ENCODE data around the gene ADCY2.

The ADCY2 gene

DNA sequence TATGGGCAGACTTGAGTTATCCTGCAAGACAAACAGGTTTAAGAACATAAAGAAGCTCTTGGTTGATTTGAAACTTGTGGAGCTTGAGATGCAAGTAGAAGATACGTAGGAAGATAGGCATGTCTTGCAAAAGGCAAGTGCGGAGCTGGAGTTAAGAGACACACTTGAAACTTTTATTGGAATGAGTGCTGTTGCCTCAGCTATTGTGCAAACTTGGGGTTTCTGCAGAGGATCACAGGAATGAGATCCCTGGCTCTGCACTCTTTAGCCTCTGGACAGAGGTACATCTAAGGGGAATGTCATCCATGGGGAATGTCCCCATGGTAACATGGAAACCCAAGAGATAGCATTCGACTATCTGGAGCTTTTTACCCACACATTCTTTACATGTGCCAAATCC lies 121.1 kb downstream of the ADCY2 start:
- TF ChIP-seq, protein P1, sequence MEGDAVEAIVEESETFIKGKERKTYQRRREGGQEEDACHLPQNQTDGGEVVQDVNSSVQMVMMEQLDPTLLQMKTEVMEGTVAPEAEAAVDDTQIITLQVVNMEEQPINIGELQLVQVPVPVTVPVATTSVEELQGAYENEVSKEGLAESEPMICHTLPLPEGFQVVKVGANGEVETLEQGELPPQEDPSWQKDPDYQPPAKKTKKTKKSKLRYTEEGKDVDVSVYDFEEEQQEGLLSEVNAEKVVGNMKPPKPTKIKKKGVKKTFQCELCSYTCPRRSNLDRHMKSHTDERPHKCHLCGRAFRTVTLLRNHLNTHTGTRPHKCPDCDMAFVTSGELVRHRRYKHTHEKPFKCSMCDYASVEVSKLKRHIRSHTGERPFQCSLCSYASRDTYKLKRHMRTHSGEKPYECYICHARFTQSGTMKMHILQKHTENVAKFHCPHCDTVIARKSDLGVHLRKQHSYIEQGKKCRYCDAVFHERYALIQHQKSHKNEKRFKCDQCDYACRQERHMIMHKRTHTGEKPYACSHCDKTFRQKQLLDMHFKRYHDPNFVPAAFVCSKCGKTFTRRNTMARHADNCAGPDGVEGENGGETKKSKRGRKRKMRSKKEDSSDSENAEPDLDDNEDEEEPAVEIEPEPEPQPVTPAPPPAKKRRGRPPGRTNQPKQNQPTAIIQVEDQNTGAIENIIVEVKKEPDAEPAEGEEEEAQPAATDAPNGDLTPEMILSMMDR (IDR thresholded peaks at IDR 0.05): no peak

DNA sequence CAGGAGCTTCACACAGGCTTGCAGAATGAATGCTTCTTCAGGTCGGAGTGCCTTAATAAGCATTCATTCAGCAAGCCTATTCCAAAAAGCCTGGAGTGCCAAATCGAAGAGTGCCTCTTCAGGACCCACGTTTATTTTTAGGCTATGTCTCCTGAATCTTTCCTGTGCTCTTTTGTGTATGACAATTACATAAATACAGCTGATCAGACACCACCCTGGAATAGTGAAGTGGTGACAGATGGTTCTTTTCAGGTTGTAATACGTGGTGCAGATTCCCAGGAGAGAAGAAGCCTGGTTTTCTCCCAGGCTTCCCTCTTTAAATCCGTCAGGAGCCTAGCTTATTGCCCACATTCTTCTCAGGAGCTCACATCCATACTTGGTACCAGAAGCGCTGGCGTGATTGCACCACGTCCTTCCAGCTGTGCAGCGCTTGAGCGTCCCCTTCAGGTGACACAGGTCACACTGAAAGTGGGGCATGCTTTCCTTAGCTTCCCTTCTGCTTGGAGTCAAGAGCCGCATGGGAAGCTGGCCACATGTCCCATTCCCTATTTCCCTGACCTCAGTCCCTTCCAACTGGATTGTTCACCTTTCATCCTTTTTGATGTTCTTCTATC lies 123.1 kb downstream of the ADCY2 start:
- TF ChIP-seq, protein P1 (IDR thresholded peaks at IDR 0.05): no peak

DNA sequence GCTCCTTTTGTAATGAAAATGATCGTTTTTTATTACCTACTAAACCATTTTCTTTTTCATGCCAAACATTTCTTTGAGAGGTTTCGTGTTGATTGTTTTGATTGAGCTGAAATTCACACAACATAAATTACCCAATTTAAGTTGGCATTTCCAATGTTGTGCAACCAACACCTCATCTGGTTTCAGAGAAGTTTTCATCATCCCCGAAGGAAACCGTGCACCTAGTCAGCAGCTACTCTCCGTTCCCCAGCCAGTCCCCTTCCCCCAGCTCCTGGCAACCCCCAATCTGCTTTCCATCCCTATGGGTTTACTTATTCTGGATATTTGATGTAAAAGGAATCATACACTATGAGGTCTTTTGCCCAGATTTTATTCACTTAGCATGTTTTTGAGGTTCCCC lies 123.6 kb downstream of the ADCY2 start:
- TF ChIP-seq, protein P1 (IDR thresholded peaks at IDR 0.05): no peak

DNA sequence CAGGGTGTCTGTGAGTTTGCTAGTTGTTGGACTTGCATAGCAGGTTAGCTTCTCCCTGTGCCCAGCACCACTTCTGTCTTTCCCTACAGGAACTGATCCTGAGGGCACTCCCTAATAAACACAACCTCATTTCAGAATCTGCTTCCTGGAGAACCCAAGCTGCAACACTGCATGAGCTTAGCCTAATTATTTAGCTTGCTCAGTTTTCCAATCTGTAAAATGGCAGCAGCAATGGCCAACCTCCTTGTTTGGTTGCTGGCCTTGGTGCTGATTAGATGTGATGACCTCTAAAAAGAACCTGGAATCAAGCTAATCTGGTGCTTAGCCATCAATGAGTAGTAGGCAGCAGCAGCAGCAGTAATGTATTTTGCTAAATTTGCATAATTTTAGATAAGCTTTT lies 133.9 kb downstream of the ADCY2 start:
- TF ChIP-seq, protein P1 (IDR thresholded peaks at IDR 0.05): no peak

DNA sequence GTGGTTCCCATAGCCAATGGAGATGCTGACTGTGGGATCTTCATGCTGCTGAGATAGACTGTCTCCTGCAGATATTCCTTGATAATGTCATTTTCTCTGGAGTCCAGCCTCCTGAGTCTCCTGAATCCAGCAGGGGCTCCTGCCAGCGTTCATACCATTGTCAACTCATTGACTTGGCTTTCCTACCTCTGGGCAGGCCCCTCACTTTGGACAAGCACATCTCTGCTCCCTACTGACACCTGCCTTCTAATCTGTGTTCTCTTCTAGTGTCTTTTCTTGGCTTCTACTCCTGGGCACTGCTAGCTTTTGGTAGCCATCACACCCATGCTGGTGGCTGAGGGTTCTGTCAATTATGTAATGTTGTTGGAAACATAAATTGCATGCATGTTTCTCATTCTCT lies 138.0 kb downstream of the ADCY2 start:
- TF ChIP-seq, protein P1 (IDR thresholded peaks at IDR 0.05): no peak

DNA sequence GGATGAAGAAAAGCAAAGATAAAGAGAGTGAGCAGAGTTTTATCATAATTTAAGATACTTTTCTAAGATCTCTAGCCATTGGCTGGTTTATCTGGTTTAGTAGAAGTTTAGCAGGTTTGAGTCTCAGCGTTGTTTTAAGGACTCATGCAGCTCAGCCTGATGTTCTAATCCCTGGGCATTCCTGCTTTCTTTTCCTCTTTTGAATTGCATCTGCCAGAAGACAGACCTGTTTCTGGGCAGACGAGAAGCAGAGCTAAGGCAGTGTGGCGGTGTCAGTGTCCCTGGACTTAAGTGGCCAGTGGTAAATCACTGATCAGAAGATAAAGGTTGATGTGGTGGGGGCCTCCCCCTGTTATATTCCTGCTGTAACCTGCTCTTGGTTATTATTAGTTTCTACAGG lies 138.6 kb downstream of the ADCY2 start:
- TF ChIP-seq, protein P1 (IDR thresholded peaks at IDR 0.05): no peak

DNA sequence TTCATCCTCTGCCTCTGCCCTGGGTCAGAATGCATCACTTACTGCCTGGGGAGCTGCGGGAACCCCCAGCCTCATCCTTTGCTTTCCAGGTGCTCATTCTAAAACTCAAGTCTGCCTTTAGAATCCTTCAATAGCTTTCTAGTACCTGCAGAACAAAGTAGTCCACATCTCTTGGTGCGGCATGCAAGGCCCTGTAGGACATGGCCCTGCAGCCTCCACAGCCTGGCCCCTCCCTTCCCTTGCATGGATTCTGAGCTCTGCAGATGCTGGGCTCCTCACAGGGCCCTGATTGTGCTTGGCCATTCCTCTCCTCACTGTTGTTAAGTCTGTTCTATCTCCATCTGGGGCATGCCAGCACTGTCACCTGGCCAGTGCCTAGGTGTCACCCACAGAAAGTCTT lies 141.6 kb downstream of the ADCY2 start:
- TF ChIP-seq, protein P1 (IDR thresholded peaks at IDR 0.05): no peak

DNA sequence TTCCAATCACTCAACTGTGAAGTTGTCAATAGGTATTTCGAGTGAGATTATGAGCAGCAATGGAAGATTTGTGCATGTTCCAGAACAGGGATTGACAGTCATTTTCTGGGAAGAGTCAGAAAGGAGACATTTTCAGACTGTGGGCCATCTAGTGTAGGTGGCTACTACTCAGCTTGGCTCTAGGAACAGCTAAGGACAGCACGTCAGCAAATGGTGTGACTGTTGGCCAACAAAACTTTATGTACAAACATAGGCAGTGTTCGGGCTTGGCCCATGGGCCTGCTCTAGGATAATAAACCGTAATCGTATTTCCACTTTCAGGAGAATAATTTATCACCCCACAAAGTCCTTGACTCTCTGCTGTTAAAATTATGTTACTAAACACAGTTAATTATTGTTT lies 143.6 kb downstream of the ADCY2 start:
- TF ChIP-seq, protein P1 (IDR thresholded peaks at IDR 0.05): no peak

Measured in LNCAP (cell line).